ENCODE results near the gene NLGN4X.

NLGN4X gene

DNA sequence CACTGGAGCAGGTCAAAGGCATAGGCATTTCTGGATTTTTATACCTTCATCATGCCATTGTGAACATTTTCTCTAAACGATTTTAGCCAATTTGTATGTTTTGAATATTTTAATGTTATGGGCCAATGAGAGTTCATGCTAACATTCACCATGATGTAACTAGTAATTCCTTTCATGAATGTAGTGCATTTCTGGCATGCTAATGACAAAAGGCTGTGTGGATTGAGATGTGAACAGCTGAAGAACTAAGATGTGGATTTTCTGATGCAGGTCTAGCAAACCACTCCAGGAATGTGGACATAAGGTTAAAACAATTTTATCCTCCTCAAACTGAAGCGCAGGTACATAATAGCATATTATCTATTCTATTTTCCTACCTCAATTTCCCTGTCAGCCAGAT, 269.4 kb downstream of the NLGN4X start:
- H3K4me1 ChIP-seq (ENCODE audit: low read length), result no peaks in the 10 kb centered on the region
- no peaks in the 10 kb centered on the region for H3K27me3 ChIP-seq (replicated peaks; ENCODE audit: insufficient read depth, low read length)
- no peaks in the 10 kb centered on the region for H3F3A ChIP-seq (ENCODE audit: insufficient read depth, low read length)
- H3K27ac ChIP-seq (ENCODE audit: low read length), result no peak overlapping the region
- no peaks in the 10 kb centered on the region for H3K36me3 ChIP-seq (replicated peaks; ENCODE audit: insufficient read depth, low read length)
- no peaks in the 10 kb centered on the region for H3K9me2 ChIP-seq (replicated peaks; ENCODE audit: insufficient read depth, low read length)
- no peak for TF ChIP-seq EZH2phosphoT487 (IDR thresholded peaks at IDR 0.05; ENCODE audit: low read length)
- TF ChIP-seq EZH2 (optimal IDR thresholded peaks at IDR 0.05; ENCODE audit: low read depth, low read length), result no peak
- TF ChIP-seq, protein P1, sequence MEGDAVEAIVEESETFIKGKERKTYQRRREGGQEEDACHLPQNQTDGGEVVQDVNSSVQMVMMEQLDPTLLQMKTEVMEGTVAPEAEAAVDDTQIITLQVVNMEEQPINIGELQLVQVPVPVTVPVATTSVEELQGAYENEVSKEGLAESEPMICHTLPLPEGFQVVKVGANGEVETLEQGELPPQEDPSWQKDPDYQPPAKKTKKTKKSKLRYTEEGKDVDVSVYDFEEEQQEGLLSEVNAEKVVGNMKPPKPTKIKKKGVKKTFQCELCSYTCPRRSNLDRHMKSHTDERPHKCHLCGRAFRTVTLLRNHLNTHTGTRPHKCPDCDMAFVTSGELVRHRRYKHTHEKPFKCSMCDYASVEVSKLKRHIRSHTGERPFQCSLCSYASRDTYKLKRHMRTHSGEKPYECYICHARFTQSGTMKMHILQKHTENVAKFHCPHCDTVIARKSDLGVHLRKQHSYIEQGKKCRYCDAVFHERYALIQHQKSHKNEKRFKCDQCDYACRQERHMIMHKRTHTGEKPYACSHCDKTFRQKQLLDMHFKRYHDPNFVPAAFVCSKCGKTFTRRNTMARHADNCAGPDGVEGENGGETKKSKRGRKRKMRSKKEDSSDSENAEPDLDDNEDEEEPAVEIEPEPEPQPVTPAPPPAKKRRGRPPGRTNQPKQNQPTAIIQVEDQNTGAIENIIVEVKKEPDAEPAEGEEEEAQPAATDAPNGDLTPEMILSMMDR (IDR thresholded peaks at IDR 0.05; ENCODE audit: low read length), result no peak
- no peak for DNase-seq
- no peaks in the 10 kb centered on the region for H3K9me3 ChIP-seq (replicated peaks; ENCODE audit: insufficient read depth, low read length)
- no peak overlapping the region for H3K4me3 ChIP-seq (ENCODE audit: low read length)
- H3K9ac ChIP-seq (ENCODE audit: low read length), result no peak overlapping the region
- no peaks in the 10 kb centered on the region for H4K20me1 ChIP-seq (ENCODE audit: insufficient read depth, low read length)
- H2AFZ ChIP-seq (ENCODE audit: low read length), result no peak overlapping the region
- H3K79me2 ChIP-seq (ENCODE audit: low read length), result no peaks in the 10 kb centered on the region
- no peak overlapping the region for H3K4me2 ChIP-seq (ENCODE audit: low read depth, low read length)

DNA sequence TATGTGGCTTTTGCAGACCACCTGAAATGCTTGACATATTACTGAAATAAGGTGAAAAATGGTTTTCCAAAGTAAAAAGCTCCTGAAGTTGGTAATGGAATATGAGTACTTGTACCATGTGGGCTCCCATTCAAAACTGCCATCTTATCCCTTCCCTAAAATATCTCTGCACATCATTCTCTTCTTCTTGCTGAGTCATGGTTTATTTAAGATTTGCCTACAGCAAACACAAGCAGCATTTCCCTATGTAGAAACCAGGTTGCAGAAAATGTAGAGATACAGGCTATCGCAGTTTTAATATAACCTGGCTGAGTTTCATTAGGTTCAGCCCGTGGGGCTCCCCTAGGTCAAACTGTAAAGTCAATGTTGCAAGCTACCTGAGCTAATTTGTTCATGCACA, 270.1 kb downstream of the NLGN4X start:
- H3K4me2 ChIP-seq (ENCODE audit: low read depth, low read length), result no peak overlapping the region
- no peaks in the 10 kb centered on the region for H3K9me3 ChIP-seq (replicated peaks; ENCODE audit: insufficient read depth, low read length)
- TF ChIP-seq, protein P1 (IDR thresholded peaks at IDR 0.05; ENCODE audit: low read length), result no peak
- TF ChIP-seq EZH2 (optimal IDR thresholded peaks at IDR 0.05; ENCODE audit: low read depth, low read length) (no peak), EZH2phosphoT487 (IDR thresholded peaks at IDR 0.05; ENCODE audit: low read length) (no peak)
- no peaks in the 10 kb centered on the region for H3F3A ChIP-seq (ENCODE audit: insufficient read depth, low read length)
- H4K20me1 ChIP-seq (ENCODE audit: insufficient read depth, low read length), result no peaks in the 10 kb centered on the region
- H2AFZ ChIP-seq (ENCODE audit: low read length), result no peak overlapping the region
- no peaks in the 10 kb centered on the region for H3K36me3 ChIP-seq (replicated peaks; ENCODE audit: insufficient read depth, low read length)
- no peaks in the 10 kb centered on the region for H3K9me2 ChIP-seq (replicated peaks; ENCODE audit: insufficient read depth, low read length)
- no peak overlapping the region for H3K27ac ChIP-seq (ENCODE audit: low read length)
- no peaks in the 10 kb centered on the region for H3K4me1 ChIP-seq (ENCODE audit: low read length)
- H3K27me3 ChIP-seq (replicated peaks; ENCODE audit: insufficient read depth, low read length), result no peaks in the 10 kb centered on the region
- H3K79me2 ChIP-seq (ENCODE audit: low read length), result no peaks in the 10 kb centered on the region
- DNase-seq, result no peak
- H3K9ac ChIP-seq (ENCODE audit: low read length), result no peak overlapping the region
- H3K4me3 ChIP-seq (ENCODE audit: low read length), result no peak overlapping the region

DNA sequence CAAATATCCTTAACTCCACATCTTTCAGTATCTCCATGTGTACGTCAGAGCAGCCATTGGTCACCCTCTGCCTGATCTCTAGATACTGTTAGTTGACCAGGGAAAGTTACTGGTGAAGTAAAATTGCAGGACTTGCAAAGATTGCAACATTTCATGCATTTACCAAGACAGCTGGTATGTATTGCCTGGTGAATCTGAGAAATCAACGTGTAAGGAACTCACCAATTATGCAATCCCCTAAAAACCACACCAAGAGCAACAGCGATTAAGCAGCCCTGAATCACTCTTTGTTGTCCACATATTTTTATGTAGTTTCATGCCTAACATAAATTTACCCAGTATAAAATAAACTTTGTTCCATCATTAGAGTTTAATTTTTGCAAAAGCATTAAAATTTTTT, 271.2 kb downstream of the NLGN4X start:
- DNase-seq, result no peak
- H2AFZ ChIP-seq (ENCODE audit: low read length), result no peak overlapping the region
- H3K4me1 ChIP-seq (ENCODE audit: low read length), result no peaks in the 10 kb centered on the region

More for the DNA sequence above, 271.2 kb downstream of the NLGN4X start:
- Histone ChIP-seq H3K9ac (ENCODE audit: low read length) (no peak overlapping the region), H3K4me2 (ENCODE audit: low read depth, low read length) (no peak overlapping the region), H3K36me3 (replicated peaks; ENCODE audit: insufficient read depth, low read length) (no peaks in the 10 kb centered on the region), H3K79me2 (ENCODE audit: low read length) (no peaks in the 10 kb centered on the region), H3K9me3 (replicated peaks; ENCODE audit: insufficient read depth, low read length) (no peaks in the 10 kb centered on the region), H3K27me3 (replicated peaks; ENCODE audit: insufficient read depth, low read length) (no peaks in the 10 kb centered on the region), H3K9me2 (replicated peaks; ENCODE audit: insufficient read depth, low read length) (no peaks in the 10 kb centered on the region), H3K4me3 (ENCODE audit: low read length) (no peak overlapping the region), H3F3A (ENCODE audit: insufficient read depth, low read length) (no peaks in the 10 kb centered on the region), H3K27ac (ENCODE audit: low read length) (no peak overlapping the region), H4K20me1 (ENCODE audit: insufficient read depth, low read length) (no peaks in the 10 kb centered on the region)
- no peak for TF ChIP-seq EZH2 (optimal IDR thresholded peaks at IDR 0.05; ENCODE audit: low read depth, low read length)
- no peak for TF ChIP-seq EZH2phosphoT487 (IDR thresholded peaks at IDR 0.05; ENCODE audit: low read length)
- TF ChIP-seq, protein P1 (IDR thresholded peaks at IDR 0.05; ENCODE audit: low read length), result no peak
